Right renal pelvis (tissue), 4 donors: ENCODE data around the gene ACSL4. TPM values are rescaled to one million over a fixed set of nuclear protein-coding genes. Genes with fewer than 3 reads are reported as not detected.

Experiments
- DNase-seq, 4 donors: peaks; one replicate each; pipeline ENCODE4 v3.0.0-alpha.2; 2013; ENCODE audit warnings: low read depth in 4 of 4, low spot score in 3 of 4, missing footprints in 1 of 4
- polyA plus RNA-seq, 4 donors: library from polyadenylated mRNA; unstranded; fragments of 120-200 nt; gene quantifications; one replicate each; pipeline ENCODE4 v1.2.1, GENCODE V29; 2013; ENCODE audit not compliant: insufficient read length in 4 of 4

ACSL4 gene
- polyA plus RNA-seq, 4 donors = 51.2 to 75.8 (median 65.2) TPM

DNA sequence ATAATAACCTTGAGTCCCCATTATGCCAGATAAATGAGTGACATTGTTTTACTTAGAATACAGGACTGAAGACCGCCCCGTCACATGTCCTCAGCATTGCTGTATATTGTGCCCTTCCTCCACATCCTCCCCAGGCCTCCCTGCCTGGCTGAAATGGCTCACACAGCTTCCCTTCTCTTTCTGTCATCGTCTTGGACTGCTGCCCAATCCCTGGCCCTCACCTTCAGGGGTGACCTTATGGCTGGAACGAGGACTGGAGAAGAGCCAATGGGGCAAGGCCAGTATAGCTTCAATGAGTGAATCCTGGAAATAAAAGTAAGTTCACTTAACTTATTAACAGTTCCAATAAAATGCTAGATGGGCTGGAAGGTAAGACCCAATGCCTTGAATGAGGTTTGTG, 110.8 kb downstream of the ACSL4 start:
- DNase-seq = no peak

- no peak for DNase-seq
These were observed 113.3 kb downstream of the ACSL4 start for GRCh38 chrX:109619771-109620170.

GRCh38 chrX:109614951-109615350, 118.1 kb downstream of the ACSL4 start:
- DNase-seq = no peak

DNA sequence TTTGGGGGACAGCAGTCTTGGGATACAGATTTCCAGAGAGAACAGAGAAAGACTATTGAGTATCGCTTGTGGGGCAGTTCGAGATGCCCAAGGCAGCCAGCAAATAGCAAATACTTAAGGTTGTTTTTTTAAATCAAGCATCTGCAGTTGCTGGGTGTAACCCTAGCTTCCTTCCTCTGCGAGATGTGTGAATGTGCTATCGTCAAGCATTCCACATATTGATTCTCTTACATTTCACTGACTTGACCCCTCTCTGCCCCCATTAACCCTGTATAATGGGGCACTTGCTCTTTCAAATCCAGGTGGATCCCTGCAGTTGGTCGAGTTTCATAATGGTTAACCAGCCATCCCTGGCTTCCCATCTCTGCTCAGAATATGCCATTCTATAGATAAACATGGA, 131.6 kb downstream of the ACSL4 start:
- DNase-seq = no peak

- DNase-seq = no peak
These were observed 132.8 kb downstream of the ACSL4 start for GRCh38 chrX:109600237-109600651.

DNA sequence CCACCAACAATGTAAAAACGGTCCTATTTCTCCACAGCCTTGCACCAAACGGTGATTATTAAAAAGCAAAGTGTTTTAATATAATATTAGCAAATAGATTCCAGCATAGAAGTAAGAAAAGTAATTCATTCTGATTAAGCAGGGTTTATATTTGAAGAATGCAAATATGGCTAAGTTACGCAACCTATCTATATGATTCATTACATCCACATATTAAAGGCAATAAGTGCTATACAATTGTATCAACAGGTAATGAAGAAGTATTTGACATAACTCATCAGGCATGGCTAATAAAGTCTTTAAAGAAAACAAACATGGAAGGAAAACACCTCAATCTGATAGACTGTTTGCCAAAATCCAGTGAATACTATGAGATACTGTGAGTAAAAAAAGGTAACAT, 137.0 kb downstream of the ACSL4 start:
- DNase-seq = no peak

Other genes starting within 250 kb of the ACSL4 start
- 10 to 100 TPM; 17.2 to 23.2 (median 22.3) TPM for gene NXT2, start 196.4 kb downstream of the ACSL4 start, polyA plus RNA-seq
- 1 to 10 TPM; 3.5 to 6.1 (median 5.2) TPM for gene KCNE5, start 108.1 kb downstream of the ACSL4 start, polyA plus RNA-seq